Right lobe of liver (tissue), 6 donors: ENCODE data around the gene FASTKD3. TPM values are rescaled to one million over a fixed set of nuclear protein-coding genes. Genes with fewer than 3 reads are reported as not detected.

Experiments used
- ATAC-seq, 4 donors: fragments of 200-7000 bp; cut with Tn5 transposase; one replicate each; pipeline ENCODE4 v1.9.1; 2020; ENCODE audit warnings: mild to moderate bottlenecking in 4 of 4, moderate library complexity in 4 of 4
- DNase-seq, 3 donors: peaks; one replicate each; pipeline ENCODE4 v3.0.0-alpha.2; 2020
- H3K27ac ChIP-seq, 3 donors: fragments of 200-600 bp; one replicate each; pipeline ENCODE4 v1.8.0; 2022
- H3K27me3 ChIP-seq, 2 donors: fragments of 200-600 bp; one replicate each; pipeline ENCODE4 v1.8.0; 2022
- H3K36me3 ChIP-seq, 4 donors: fragments of 200-600 bp; sonication (generic) in 1 of 4; one replicate each; pipeline versions ENCODE4 v1.5.1 to v1.8.0; 2017 to 2022; ENCODE audit warnings: control low read depth in 1 of 4
- H3K4me1 ChIP-seq, 4 donors: fragments of 200-600 bp; sonication (generic) in 1 of 4; one replicate each; pipeline versions ENCODE4 v1.5.1 to v1.8.0; 2017 to 2022; ENCODE audit warnings: control low read depth in 1 of 4
- H3K4me3 ChIP-seq, 3 donors: fragments of 200-600 bp; one replicate each; pipeline ENCODE4 v1.8.0; 2022
- H3K9me3 ChIP-seq, 4 donors: fragments of 200-600 bp; sonication (generic) in 1 of 4; one replicate each; pipeline versions ENCODE4 v1.5.1 to v1.8.0; 2017 to 2022; ENCODE audit warnings: control low read depth in 1 of 4
- POLR2A ChIP-seq: fragments of 450-650 bp; IDR thresholded peaks from one replicate; pipeline ENCODE4 v1.6.1; 2017; ENCODE audit warnings: antibody characterized with exemption, mild to moderate bottlenecking
- WGBS: methylation state at CpG from one replicate; pipeline ENCODE4 v1.1.6; 2018; ENCODE audit warnings: low coverage, low lambda C conversion rate; ENCODE audit not compliant: insufficient coverage; ENCODE audit errors: missing lambda C conversion rate; 5-methylcytosine and 5-hydroxymethylcytosine counted together
- intact Hi-C, 2 donors: fragments of 100-400 bp; cut with DNase I; formaldehyde crosslinking; loops; one replicate each; pipeline versions ENCODE4 v1.11.2 to v1.14.1; 2022
- total RNA-seq, 6 experiments: library from RNA; depleted of rRNA in 2 of 6; stranded (reverse); fragments of >200 nt in 2 of 6; fragmentation: NEBNext Ultra II Directional in 3 of 6; extraction: Animal tissue kit (Norgen Biotek cat#: 25700) in 3 of 6; gene quantifications; one replicate each; pipeline versions ENCODE4 v1.1.0 to v1.2.4, GENCODE V29; 2016 to 2023
- TF ChIP-seq, protein P1 (sequence below), 4 donors: fragments of 200-600 bp in 3 of 4; fragments of 450-650 bp in 1 of 4; IDR thresholded peaks; one replicate each; pipeline versions ENCODE4 v1.5.1 to v1.8.0; 2016 to 2022; ENCODE audit warnings: antibody characterized with exemption in 4 of 4, mild to moderate bottlenecking in 2 of 4
- donor health status: DM: no; HTN: yes; CAD: no.
- donor health status: DM: no; HTN: no; CAD: no.
- donor health status: DM: no; HTN: no; CAD: no.
- donor health status: DM: no; HTN: yes; CAD: no.
- donor health status: DM: no; HTN: yes; CAD: no.

Gene FASTKD3
- total RNA-seq, 6 experiments from 2014 or later: 3.8 to 9.6 (median 6.1) TPM

- H3K4me3 ChIP-seq: no peak overlapping the region
- WGBS: 93% methylated on average over 8 of the region's 9 CpGs
- peaks cover 0 to 12% (median 0%) of the 10 kb centered on the region in 4 donors for H3K4me1 ChIP-seq
- intact Hi-C loops: no loop called here
- no peaks in the 10 kb centered on the region for H3K27me3 ChIP-seq
- ATAC-seq (no peak), DNase-seq (no peak)
- peaks cover 0 to 6% (median 0%) of the 10 kb centered on the region in 4 donors for H3K9me3 ChIP-seq
- peaks cover 0 to 44% (median 22%) of the 10 kb centered on the region in 4 donors for H3K36me3 ChIP-seq
- no peak for TF ChIP-seq POLR2A
- TF ChIP-seq, protein P1, sequence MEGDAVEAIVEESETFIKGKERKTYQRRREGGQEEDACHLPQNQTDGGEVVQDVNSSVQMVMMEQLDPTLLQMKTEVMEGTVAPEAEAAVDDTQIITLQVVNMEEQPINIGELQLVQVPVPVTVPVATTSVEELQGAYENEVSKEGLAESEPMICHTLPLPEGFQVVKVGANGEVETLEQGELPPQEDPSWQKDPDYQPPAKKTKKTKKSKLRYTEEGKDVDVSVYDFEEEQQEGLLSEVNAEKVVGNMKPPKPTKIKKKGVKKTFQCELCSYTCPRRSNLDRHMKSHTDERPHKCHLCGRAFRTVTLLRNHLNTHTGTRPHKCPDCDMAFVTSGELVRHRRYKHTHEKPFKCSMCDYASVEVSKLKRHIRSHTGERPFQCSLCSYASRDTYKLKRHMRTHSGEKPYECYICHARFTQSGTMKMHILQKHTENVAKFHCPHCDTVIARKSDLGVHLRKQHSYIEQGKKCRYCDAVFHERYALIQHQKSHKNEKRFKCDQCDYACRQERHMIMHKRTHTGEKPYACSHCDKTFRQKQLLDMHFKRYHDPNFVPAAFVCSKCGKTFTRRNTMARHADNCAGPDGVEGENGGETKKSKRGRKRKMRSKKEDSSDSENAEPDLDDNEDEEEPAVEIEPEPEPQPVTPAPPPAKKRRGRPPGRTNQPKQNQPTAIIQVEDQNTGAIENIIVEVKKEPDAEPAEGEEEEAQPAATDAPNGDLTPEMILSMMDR (IDR thresholded peaks at IDR 0.05): no peak
- no peak overlapping the region for H3K27ac ChIP-seq
Observed at GRCh38 chr5:7902666-7903625, 34.1 kb upstream of the FASTKD3 start.

GRCh38 chr5:7902201-7902600 is 33.4 kb upstream of the FASTKD3 start:
- no peak for ATAC-seq
- peaks cover 0 to 52% (median 26%) of the 10 kb centered on the region in 4 donors for H3K36me3 ChIP-seq
- WGBS: 96% methylated on average over 3 of the region's 3 CpGs

DNA sequence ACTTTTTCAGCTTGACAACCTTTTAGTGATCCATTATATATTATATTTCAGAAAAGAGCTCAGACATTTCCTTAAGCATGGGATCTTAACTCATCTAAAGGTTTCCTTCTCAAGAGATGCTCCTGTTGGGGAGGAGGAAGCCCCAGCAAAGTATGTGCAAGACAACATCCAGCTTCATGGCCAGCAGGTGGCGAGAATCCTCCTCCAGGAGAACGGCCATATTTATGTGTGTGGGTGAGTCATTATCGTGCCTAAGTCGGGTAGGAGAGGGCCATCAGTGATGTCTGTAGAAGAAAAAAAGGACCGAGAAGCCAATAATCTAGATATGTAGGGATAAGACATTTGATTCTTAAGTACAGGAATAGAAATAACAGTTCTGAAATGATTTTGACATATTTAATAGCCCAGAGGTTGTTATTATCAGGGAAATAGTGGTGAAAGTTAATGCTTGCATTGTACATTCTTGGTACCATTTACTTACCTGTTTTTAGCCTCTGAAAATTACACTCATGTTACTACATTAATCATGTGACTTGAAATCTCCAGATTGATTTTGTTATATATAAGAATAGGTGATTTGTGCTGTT is 28.3 kb upstream of the FASTKD3 start:
- Histone ChIP-seq H3K27ac (no peak overlapping the region), H3K36me3 (peaks cover 0 to 93% (median 39%) of the 10 kb centered on the region in 4 donors), H3K4me3 (no peak overlapping the region), H3K4me1 (no peaks in the 10 kb centered on the region), H3K27me3 (no peaks in the 10 kb centered on the region), H3K9me3 (no peaks in the 10 kb centered on the region)
- intact Hi-C loops: no loop called here
- DNase-seq (no peak), ATAC-seq (no peak)
- 70% methylated on average over 5 of the region's 5 CpGs for WGBS
- TF ChIP-seq, protein P1 (IDR thresholded peaks at IDR 0.05): peak in 2 of 4 donors; percentile 4 to 12
- TF ChIP-seq POLR2A: no peak

More at GRCh38 chr5:7902201-7902600, 33.4 kb upstream of the FASTKD3 start:
- no peaks in the 10 kb centered on the region for H3K9me3 ChIP-seq
- TF ChIP-seq, protein P1 (IDR thresholded peaks at IDR 0.05): no peak
- TF ChIP-seq POLR2A: no peak
- intact Hi-C loops: no loop called here
- no peaks in the 10 kb centered on the region for H3K27me3 ChIP-seq
- peaks cover 0 to 12% (median 0%) of the 10 kb centered on the region in 4 donors for H3K4me1 ChIP-seq
- H3K4me3 ChIP-seq: no peak overlapping the region
- no peak overlapping the region for H3K27ac ChIP-seq
- no peak for DNase-seq

DNA sequence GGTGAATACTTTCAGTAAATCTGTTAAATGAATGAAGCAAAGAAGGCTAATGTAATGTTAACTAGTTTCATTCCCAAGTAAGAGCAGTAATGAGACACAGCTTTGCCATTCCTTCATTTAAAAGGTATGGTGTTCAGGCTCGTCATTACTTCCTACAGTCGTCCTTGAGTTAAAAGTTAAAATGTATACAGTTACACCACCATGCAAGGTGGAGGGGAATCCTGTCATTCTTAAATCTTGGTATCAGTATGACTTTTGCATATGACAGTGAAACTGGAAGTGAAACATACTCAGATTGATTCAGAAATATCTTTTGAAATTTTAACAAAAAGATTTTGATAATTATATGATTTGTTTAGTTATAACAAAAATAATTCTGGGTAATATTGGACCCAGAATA is 26.0 kb upstream of the FASTKD3 start:
- no peaks in the 10 kb centered on the region for H3K27me3 ChIP-seq
- DNase-seq (no peak), ATAC-seq (no peak)
- intact Hi-C loops: no loop called here
- H3K9me3 ChIP-seq: no peaks in the 10 kb centered on the region
- WGBS: 84% methylated on average over 2 of the region's 2 CpGs
- H3K27ac ChIP-seq: no peak overlapping the region
- H3K36me3 ChIP-seq: peaks cover 0 to 86% (median 36%) of the 10 kb centered on the region in 4 donors
- H3K4me1 ChIP-seq: no peaks in the 10 kb centered on the region
- no peak for TF ChIP-seq POLR2A
- TF ChIP-seq, protein P1 (IDR thresholded peaks at IDR 0.05): no peak
- H3K4me3 ChIP-seq: no peak overlapping the region
